Right lung (tissue), 5 donors: ENCODE data around the gene FBXO42. TPM values are rescaled to one million over a fixed set of nuclear protein-coding genes. Genes with fewer than 3 reads are reported as not detected.

Experiments used
- DNase-seq, 2 donors: peaks; one replicate each; pipeline ENCODE4 v3.0.0-alpha.2; 2013
- polyA plus RNA-seq, 5 donors: library from polyadenylated mRNA; unstranded; fragments of 120-200 nt; gene quantifications; one replicate each; pipeline versions ENCODE4 v1.2.1 to v1.2.3, GENCODE V29; 2013; ENCODE audit warnings: inconsistent platforms in 1 of 5, low replicate concordance in 1 of 5; ENCODE audit not compliant: insufficient read length in 5 of 5, insufficient read depth in 1 of 5

Gene FBXO42
- polyA plus RNA-seq, 5 donors: 16.1 to 24.8 (median 22.7) TPM

DNA sequence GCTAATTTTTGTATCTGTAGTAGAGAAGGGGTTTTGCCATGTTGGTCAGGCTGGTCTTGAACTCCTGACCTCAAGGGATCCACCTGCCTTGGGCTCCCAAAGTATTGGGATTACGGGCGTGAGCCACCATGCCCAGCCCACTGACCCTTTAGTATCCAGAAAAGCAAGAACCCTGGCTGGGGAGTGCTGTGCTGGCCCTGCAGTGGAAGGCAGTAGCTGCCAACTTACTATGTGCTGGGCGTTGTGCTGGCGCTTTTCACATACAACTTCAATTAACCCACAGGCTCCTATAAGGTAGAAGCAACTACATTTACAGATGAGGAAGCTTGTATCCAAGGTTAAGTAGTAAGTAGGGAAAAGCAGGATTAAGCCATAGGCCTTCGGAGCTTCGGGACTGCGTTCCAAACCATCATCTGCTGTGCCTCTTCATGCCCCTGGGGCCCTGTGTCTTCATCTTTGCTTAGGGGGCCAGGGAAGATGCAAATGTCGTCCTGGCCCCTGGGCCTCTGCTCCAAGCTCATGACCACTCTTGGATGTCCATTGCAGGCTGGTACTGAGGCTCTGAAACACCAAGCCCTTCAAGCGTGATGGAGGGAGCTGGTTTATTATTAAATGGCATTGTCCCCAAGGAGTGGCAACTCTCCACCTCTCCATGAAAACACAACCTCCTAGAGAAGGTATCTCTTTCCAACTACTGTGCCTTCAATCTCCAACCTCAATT is 106.6 kb downstream of the FBXO42 start:
- DNase-seq: no peak

DNA sequence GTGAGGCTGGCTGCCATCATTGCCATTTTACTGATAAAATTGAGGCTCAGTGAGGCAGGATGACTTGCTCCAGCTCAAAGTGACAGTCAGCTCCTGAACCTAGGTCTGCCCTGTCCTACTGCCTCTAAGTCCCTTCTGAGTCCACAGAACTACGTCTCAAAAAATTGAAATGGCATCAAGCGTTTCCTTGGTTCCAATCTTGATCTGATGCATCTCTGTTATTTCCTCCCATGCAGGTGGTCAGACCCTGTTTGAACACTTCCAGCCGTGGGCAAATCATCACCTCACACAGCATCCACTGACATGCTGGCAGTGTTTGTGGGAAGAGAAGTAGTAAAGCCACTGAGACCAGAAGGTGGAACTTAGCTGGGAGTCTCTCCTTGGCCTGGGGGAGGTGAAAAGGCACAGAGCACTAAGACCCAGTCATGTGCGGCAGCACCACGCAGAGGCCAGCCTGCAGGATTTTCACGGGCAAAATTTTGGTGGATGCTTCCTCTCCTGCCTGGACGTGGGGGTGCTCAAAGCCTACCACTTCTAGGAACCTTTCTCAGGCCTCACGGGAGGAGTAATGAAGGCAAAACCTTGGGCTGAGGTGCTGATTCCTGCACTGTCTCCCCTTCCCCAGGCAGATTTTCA is 107.5 kb downstream of the FBXO42 start:
- no peak for DNase-seq

DNA sequence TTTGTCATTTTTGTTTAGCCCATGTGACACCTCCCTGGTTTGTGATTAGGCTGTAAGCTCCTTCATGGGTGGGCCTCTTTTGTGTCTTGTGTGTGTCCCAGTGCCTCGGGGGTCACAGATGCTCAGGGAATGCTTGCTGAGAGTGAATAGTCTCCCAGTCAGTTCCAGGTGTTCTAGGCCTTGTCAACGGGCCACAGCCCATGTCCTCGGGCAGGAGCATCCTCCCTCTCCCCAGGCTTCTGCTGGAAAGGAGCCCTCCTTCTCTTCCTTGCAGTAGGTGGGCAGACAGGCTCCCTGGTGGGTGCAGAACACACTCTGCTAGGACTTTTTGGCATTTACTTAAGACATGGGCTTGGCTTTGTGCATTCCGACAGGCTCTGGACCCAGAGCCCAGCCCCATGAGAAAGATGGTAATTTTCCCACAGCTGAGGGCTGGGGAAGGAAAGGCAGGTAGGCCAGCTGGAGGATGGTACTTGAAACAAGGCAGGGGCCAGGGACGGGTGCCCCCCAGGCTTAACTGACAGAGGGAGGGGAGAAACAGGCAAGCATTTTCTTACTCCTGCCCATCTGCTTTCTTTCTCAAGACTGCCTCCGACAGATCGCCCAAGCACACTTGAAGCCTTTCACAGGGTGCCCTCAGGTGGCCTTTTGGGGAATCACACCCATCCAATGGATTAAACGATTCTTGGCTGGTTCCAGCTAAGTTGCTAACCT is 108.2 kb downstream of the FBXO42 start:
- peak; percentile 65 to 79 for DNase-seq

DNA sequence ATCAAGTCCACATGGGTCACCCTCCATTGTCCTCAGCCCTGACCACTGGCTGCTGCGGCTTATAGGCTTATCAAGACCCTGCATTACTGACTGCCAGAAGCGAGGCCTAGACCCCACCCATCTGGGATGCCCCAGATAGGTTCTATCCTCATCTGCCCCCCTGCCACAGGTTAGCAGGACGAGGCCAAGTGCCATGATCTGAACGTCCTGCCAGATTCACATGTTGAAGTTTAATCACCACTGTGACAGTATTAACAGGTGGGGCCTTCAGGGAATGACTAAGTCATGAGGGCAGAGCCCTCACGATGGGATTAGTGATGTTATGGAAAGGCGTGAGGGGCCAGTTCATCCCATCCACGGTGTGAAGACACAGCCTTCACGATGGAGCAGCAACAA is 109.1 kb downstream of the FBXO42 start:
- no peak for DNase-seq

DNA sequence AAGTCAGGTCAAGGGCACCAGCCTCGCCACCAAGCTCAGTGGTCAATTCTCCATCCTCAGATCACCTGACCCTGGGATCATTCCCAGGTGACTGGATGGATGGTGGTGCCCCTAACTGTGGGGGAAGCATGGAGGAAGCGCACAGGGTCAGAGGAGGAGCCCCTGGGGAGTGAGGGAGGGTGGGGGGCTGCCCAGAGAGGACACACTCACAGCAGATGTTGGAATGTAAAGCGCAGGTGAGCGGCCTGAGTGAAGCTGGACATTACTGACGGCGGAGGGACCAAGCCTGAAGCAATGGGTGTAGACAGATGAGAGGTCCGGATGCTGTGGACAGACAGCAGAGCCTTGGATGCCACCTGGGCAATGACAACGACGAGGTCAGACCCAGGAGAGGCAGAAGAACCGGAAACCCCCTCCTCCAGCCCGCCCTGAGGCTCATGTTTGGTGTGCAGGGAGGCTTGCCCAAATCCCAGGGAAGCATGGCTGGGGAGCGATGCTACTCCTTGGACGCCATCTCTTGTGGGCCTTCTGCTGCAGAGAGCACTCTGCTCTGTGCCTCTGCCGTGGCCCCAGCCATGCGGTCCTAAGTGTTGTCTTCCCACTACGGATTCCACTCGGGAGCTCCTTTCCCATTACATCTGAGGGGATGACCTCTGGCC is 109.6 kb downstream of the FBXO42 start:
- DNase-seq: no peak

DNA sequence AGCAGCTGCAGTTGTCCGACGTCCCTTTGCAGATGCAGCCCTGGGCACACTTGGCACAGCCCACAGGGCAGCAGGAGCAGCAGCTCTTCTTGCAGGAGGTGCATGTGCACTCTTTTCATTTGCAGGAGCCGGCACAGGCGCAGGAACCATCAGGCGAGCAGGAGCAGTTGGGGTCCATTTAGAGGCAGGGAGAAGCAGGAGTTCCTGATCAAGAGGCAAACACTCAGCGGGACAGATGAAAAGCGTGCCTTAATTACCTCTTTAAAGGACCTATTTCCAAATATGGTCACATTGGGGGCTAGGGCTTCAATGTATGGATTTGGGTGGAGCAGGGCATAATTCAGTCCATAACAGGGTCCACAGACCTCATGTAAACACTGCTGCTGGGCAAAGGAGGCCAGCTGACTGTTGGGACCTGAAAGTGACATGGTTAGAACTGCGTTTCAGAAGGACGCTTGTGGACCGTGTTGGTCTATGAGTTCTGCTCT is 111.0 kb downstream of the FBXO42 start:
- DNase-seq: no peak

DNA sequence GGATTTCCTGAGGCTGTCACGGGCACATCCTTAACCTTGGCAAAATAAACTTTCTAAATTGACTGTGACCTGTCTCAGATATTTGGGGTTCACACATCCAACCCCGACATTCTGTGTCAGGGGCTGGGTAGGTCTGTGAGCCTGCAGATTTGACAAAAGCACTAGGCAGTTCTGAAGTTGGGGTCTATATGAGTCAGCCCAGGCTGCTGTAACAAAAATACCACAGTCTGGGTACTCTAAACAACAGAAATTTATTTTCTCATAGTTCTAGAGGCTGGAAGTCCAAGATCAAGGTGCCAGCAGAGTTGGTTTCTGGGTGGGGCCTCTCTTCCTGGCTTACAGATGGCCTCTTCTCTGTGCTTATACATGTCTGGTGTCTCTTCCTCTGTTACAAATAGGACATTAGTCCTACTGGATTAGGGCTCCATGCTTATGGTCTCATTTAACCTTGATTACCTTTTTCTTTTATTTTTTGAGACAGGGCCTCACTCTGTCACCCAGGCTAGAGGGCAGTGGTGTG is 112.2 kb downstream of the FBXO42 start:
- no peak for DNase-seq

DNA sequence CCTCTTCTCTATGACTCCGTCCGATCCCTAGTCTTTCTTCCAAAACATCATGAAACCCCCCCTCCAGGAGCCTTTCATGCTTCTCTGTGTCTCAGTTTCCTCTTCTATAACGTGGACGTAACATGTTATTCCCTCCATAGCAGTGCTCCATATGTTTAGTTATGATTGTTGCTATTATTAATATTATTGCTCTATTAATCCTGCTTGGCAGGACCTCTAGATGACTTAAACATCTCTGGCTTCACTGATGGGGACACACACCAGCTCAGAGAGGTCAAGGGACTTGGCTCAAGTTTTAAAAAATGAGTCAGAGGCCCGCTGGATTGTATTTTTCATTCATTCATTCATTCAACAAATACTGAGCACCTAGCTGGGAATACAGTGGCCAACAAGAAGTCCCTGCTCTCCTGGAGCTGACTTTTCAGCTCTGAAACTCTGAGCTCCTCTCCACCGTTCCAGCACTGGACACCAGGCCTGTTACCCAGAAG is 114.9 kb downstream of the FBXO42 start:
- DNase-seq: no peak

DNA sequence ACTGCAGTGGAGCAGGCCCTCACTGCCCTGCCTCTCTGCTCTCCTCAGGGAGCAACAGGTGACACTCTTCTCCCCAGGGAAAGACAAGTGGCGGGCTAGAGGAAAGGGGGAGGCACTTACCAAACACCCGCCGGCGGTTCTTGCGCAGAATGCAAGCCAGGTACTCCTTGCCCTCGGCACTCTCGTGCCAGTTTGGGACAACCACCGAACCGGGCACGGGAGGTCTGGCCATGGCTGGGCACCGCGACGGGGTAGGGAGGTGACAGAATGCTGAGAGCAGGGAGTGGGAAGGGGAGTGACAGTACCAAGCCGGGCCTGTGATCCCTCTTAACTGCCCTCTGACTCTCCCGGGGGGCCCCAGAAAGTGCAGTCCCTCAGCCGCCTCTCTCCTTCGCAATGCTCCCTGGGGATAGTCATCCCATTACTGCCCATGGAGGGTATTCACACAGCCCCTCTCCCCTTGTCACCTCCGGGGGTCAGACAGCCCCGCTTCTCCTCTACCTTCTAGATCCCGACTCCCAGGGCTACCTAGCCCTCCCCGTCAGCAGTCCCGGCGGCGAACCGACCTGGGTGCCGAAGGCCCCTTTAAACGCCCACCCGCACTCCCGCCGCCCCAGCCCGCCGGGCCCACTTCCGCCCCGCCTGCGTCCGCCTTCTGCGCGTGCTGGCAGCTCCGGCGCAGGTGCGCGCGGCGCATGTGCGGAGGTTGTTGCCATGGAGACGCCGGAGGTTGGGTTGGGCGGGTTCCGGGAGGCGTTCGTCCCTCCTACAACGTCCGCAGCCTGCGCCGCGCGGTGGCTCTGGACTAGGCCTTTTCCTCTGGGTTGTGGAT is 115.6 kb downstream of the FBXO42 start, which contains the start of gene CPLANE2:
TSS of gene CPLANE2 (minus strand) at position 673 of the 832 bp plus-strand sequence. CDS start at position 232, 441 bp downstream.
- peak; percentile 92 to 93 for DNase-seq

DNA sequence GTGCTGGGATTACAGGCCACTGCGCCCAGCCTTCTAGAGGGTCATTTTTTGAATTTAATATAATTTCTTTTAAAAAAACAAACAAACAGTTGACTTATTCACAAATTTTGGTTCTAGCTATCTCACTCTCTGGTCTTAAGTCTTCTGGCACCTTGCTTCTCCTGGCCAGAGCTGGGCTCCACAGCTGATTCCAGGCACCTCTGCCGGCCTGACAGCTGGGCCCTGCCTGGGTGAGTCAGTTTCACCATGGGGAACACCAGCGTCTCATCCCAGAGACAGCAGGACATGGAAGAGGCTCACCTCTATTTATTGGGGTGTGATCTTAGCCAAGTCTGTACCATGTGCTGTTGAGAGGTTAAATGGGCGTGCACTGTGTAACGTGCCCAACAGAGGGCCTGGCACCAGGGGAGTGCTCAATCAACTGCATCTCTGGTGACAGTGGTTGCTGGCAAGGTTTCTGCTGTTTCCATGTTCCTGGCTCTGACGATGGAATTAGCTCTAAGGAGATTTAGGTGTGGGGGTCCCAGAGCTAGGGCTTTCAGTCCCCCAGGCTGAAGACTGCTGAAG is 116.3 kb downstream of the FBXO42 start:
- no peak for DNase-seq

DNA sequence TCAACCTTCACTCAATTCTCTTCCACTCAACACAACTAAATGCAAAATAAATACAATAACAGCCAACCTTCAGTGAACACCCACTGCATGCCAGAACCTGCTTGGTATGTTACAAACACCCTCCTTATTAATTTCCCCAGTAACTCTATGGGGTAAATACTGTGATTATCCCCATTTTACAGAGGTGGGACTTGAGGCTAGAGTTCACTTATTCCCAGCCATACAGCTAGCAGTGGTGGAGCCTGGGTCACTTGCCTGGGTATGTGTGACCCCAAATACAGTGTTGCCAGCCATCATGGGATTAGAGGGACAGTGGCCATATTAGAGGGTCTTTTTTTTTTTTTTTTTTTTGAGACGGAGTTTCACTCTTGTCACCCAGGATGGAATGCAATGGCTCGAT is 116.9 kb downstream of the FBXO42 start:
- DNase-seq: no peak

DNA sequence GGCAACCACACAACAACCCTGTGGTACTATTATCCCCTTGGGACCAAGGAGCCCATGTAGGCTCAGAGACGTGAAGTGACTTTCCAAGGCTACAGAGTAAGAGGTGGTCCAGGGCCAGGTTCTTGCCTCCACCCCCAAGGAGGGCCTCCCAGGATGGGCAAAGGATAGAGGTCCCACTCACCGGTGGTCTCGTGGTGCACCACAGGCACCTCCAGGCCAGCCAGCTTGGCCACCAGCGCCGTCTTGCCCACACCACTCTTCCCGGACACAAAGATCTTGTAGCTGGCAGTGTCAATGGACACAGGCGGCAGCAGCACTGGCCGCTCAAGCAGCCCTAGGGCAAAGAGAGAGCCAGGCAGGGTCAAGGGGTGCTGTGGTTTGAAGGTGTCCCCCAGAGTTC is 118.8 kb downstream of the FBXO42 start:
- no peak for DNase-seq

DNA sequence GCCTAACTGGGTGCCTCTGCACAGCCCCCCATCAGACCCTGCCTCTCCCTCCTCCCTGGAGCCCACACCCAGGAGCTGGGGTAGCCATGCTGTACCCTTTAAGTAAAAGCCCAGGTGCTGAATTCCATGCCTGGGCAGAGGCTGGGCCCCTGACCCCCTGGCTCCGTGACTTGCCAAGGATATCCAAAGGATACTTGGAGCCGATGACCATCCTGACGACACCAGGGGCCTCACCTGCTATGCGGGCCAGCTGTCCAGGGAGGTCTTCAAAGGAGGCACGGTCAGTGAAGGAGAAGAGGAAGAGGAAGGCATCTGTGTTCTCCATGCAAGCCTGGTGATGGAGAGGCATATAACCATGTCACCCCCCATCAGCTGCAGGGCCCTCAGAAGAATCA is 120.0 kb downstream of the FBXO42 start:
- no peak for DNase-seq

DNA sequence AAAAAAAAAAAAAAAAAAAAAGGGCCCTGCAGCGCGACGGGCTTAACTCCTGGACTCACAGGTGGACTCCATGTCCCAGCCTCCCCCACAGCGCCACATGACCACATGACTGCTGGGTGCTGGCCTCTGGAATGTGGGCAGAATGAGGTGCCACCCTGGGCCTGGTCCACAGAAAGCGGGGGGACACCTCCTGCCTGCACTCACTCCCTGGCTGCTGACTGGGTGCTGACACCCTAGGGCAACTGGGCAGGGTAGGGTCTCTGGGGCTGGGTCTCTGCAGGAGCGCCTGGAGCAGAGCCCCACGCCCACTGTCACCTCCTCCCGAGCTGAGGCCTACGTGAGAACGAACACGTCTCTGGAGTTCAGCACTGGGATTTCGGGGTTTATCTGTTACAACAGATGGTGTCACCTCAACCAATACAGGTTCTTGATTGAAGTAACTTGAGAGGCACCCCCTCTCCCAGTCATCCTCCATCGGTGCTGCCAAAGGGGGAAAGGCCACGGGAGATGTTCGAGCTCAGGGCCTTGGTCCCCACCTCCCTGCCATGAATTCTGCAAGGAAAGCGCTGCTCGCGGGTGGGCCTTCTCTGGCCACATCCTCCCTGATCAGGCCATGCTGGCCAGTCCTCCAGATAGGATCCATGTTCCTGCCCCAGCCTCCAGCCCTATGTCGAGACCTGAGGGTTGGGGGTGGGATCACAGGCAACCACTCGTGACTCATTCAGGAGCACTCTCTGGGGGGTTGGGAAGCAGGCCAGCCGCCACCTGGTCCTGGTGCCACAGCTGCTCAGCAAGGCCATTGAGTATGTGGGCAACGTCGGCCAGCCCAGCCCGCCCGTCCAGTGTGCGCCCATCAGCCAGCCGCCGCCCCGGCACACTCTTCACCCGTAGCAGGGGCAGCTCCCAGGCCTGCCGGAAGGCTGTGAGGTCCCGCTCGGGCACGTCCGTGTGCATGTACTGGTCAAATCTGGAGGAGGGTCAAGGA is 120.7 kb downstream of the FBXO42 start:
- no peak for DNase-seq

DNA sequence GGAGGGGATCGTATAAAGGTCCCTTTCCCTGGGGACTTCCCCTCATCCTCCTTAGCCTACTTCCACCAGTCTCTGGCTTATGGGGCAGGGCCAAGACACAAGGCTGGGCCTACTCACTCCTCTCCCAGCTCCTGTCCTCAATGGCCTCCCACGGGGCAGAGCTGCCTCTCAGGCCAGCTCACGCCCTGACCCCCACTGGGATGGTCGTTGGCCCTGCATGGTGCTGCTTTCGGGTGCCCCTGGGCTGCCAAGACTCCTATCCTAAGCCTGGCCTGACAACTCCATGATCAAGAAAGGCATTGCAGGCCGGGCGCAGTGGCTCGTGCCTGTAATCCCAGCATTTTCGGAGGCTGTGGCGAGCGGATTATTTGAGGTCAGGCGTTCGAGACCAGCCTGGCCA is 121.5 kb downstream of the FBXO42 start:
- DNase-seq: no peak

DNA sequence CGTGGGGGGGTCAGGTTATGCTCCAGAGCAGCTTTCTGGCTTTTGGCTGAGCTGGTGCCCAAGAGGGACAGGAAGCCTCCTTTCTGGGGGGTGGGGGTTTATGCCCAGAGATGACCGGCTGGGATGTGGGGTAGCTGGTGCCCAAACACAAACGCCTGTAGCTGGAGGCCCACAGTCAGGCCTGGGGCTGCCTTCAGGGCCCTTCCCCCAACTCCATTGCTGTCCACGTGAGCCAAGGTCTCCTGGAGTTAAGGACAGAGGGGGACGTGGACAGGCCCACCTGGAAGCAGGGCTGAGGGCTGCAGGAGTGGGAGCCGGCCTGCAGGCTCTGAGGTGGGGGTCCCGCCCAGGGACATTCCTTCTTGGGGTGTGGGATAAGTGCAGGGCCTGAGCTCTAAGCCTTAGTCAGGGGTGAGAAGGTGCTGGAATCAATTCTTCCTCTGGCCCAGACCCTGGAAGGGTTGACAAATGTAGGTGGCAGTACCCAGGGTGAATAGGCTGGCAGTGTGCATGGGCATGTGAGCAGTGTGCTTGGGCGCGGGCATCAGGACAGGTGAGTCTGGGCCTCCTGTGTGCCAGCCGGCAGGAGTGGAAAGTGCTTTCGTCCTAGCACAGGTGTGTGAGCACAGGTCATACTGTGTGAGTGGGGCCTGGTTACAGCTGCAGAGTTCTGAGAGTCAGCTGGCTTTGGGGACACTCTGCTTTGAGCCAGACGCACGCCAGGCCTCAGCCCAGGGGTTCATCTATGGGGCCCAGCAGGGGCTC is 122.1 kb downstream of the FBXO42 start:
- DNase-seq: no peak

DNA sequence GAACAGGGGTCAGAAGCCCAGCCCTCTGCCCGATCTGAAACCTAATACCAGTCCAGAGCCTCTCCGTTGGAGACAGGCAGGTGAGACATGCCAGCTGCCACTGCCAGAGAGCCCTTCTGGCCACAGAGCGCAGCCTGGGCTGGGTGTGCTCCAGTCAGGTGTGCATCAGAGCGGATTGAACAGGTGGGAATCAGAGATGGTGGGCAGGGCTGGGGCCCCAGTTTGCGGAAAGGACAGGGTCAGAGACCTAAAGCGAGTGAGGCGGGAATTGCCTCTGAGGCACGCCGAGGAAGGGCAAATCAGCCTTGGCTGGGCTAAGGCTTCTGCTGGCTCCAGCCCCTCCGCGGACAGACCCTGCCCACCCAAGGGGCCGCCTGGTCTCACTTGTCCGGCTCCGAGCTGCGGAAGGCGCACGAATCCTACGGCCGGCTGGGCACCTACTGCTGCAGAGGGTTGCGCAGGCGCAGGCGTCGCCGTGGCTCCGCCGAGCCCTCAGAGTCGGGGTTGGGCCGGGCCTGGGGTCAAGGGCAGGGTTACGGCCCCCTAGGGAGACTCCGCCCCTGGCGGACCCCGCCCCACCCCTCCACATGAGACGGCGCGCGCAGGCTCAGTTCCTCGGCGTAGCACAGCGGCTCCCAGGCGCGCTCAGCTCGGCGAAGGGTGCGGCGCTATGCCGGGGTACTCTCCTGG is 125.6 kb downstream of the FBXO42 start:
- no peak for DNase-seq

DNA sequence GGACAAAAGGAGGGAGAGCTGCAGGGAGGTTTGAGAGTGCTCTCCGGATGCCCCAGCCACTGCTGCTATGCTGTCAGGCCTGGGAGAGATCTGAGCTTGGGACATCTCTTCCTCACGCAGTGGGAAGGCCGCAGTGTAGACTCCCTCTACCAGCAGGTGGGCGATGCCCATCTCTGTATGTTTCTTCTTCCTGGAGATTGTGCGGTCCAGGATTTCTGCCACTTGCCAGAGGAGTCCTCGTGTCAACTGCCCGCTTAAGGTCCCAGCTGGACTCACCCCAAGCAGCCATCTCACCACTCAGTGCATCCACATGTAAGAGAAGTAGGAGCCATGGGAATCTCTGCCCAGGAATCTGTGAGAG is 126.2 kb downstream of the FBXO42 start:
- no peak for DNase-seq
